Measurements from ENCODE around the gene ARHGAP9.

ARHGAP9 gene

GRCh38 chr12:57459055-57459749, 20.5 kb downstream of the ARHGAP9 start:
- TF ChIP-seq CTCF (IDR thresholded peaks at IDR 0.05; ENCODE audit: borderline replicate concordance, insufficient read depth, low read depth, low read length): peak; percentile 97

GRCh38 chr12:57458665-57459054, 21.0 kb downstream of the ARHGAP9 start:
- peak overlapping the region; percentile 56 for H3K4me3 ChIP-seq (ENCODE audit: low read depth, low read length)
- TF ChIP-seq CTCF (IDR thresholded peaks at IDR 0.05; ENCODE audit: borderline replicate concordance, insufficient read depth, low read depth, low read length): no peak

More at GRCh38 chr12:57459055-57459749, 20.5 kb downstream of the ARHGAP9 start:
- H3K4me3 ChIP-seq (ENCODE audit: low read depth, low read length): peak overlapping the region; percentile 56

- no peak for TF ChIP-seq CTCF (IDR thresholded peaks at IDR 0.05; ENCODE audit: borderline replicate concordance, insufficient read depth, low read depth, low read length)
- no peak overlapping the region for H3K4me3 ChIP-seq (ENCODE audit: low read depth, low read length)
Measured at GRCh38 chr12:57456737-57457490, 22.8 kb downstream of the ARHGAP9 start.

- peak; percentile 90 for TF ChIP-seq CTCF (IDR thresholded peaks at IDR 0.05; ENCODE audit: borderline replicate concordance, insufficient read depth, low read depth, low read length)
- H3K4me3 ChIP-seq (ENCODE audit: low read depth, low read length): no peak overlapping the region
Measured at GRCh38 chr12:57456145-57456700, 23.4 kb downstream of the ARHGAP9 start.

- no peak for TF ChIP-seq CTCF (IDR thresholded peaks at IDR 0.05; ENCODE audit: borderline replicate concordance, insufficient read depth, low read depth, low read length)
- no peak overlapping the region for H3K4me3 ChIP-seq (ENCODE audit: low read depth, low read length)
Measured at GRCh38 chr12:57455374-57456144, 24.1 kb downstream of the ARHGAP9 start.

GRCh38 chr12:57454566-57455373, 24.9 kb downstream of the ARHGAP9 start, which contains the start of gene INHBE:
INHBE (plus strand) TSS chr12:57455307; CDS start chr12:57455537, 230 bp downstream.
- no peak for TF ChIP-seq CTCF (IDR thresholded peaks at IDR 0.05; ENCODE audit: borderline replicate concordance, insufficient read depth, low read depth, low read length)
- H3K4me3 ChIP-seq (ENCODE audit: low read depth, low read length): no peak within 1 kb of the TSS

Measured in GM12875 (cell line).